Body of pancreas (tissue), 4 donors: ENCODE measurements around the gene KCNAB1.

Experiments used
- CTCF ChIP-seq, 7 experiments: fragments of 450-650 bp in 4 of 7; fragments of 200-600 bp in 3 of 7; sonication (generic) in 3 of 7; IDR thresholded peaks; one replicate each; pipeline ENCODE4 v1.5.1; 2016 to 2019; ENCODE audit warnings: antibody characterized with exemption in 7 of 7
- POLR2A ChIP-seq, 3 donors: fragments of 450-650 bp; IDR thresholded peaks; one replicate each; pipeline ENCODE4 v1.6.1; 2016; ENCODE audit warnings: antibody characterized with exemption in 3 of 3, mild to moderate bottlenecking in 2 of 3

GRCh38 chr3:156581033-156581432, 460.7 kb downstream of the KCNAB1 start:
- no peak for TF ChIP-seq CTCF (IDR thresholded peaks at IDR 0.05)
- no peak for TF ChIP-seq POLR2A (IDR thresholded peaks at IDR 0.05)
